Activated CD8-positive, alpha-beta memory T cell treated with anti-CD3 and anti-CD28 coated beads, Interleukin-2, amount 10 ng/mL, durations not matched to agents 7 days and 5 days (primary cell): ENCODE measurements around the gene SHROOM3. TPM values are rescaled to one million over a fixed set of nuclear protein-coding genes. Genes with fewer than 3 reads are reported as not detected.

Experiments used
- ATAC-seq: fragments of 150-1000 bp; cut with Tn5 transposase; one replicate; pipeline ENCODE4 v1.10.0; 2021; ENCODE audit warnings: moderate library complexity
- CTCF ChIA-PET: fragments of 350-600 bp; sonication (Branson Sonifier 250); formaldehyde crosslinking; loops from one replicate; lab custom pipeline; 2021; ENCODE audit warnings: antibody characterized with exemption; lab: Charles Lee
- DNase-seq: peaks from one replicate; pipeline ENCODE4 v3.0.0-alpha.2; 2020
- H3K27ac Mint-ChIP-seq: one replicate; pipeline ENCODE4 v1.8.0; 2021; ENCODE audit warnings: mild to moderate bottlenecking, mixed read lengths
- H3K27me3 Mint-ChIP-seq: one replicate; pipeline ENCODE4 v1.8.0; 2021; ENCODE audit warnings: mixed read lengths
- H3K36me3 Mint-ChIP-seq: one replicate; pipeline ENCODE4 v1.8.0; 2021; ENCODE audit warnings: mild to moderate bottlenecking, mixed read lengths
- H3K4me1 Mint-ChIP-seq: one replicate; pipeline ENCODE4 v1.8.0; 2021; ENCODE audit warnings: mixed read lengths
- H3K4me3 Mint-ChIP-seq: one replicate; pipeline ENCODE4 v1.8.0; 2021; ENCODE audit warnings: mild to moderate bottlenecking, moderate library complexity, mixed read lengths
- H3K9me3 Mint-ChIP-seq: one replicate; pipeline ENCODE4 v1.8.0; 2022; ENCODE audit warnings: low read depth, mixed read lengths
- total RNA-seq, 2 experiments: library from RNA; stranded (reverse); gene quantifications; one replicate each; pipeline ENCODE4 v1.2.3, GENCODE V29; 2021

The SHROOM3 gene
- total RNA-seq, 2 experiments from 2014 or later = 0.09 TPM; not detected in 1

DNA sequence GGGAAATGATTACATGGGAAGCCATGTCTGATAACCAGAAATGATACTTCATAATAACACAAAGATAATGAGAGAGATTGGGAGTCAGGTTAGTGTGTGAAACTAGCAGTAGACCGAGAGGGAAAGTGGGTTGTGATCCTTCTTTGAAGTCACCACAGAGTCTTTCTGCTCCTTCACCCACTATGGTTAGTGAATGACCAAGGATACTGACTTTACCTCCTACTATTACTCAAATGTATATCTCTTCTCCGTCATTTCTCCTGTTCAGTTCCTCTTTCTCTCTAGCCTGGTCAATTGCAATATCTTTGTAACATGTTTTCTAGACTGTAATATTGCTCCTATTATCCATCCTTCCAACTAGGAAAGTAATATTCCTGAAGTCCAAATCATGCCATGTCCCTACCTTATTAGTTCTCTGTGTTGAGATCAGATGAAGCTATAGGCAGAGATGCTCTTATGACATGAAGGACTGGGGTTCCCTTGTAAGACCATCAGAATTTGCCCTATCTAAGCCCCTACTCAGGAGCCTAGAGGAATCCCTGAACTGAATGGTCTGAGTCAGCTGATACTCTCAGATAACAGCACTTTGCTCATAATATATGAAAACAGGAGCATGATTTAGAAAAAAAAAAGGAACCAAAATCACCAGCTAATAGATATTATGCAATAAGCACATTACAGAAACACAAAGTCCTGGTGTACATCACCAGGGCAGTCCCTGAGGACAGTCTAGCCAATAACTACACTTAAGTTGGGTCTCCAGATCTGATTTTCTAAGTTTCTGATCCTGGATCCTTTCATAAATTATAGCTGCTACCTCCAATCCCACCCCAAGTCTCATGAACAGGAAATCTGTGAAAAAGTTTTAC is 81.2 kb downstream of the SHROOM3 start:
- Mint-ChIP-seq H3K4me1 (no peaks in the 10 kb centered on the region), H3K4me3 (no peak overlapping the region), H3K27ac (no peak overlapping the region), H3K9me3 (no peaks in the 10 kb centered on the region), H3K27me3 (peaks cover 22% of the 10 kb centered on the region), H3K36me3 (no peaks in the 10 kb centered on the region)
- ATAC-seq (no peak), DNase-seq (no peak)
- CTCF ChIA-PET = no interaction called here

DNA sequence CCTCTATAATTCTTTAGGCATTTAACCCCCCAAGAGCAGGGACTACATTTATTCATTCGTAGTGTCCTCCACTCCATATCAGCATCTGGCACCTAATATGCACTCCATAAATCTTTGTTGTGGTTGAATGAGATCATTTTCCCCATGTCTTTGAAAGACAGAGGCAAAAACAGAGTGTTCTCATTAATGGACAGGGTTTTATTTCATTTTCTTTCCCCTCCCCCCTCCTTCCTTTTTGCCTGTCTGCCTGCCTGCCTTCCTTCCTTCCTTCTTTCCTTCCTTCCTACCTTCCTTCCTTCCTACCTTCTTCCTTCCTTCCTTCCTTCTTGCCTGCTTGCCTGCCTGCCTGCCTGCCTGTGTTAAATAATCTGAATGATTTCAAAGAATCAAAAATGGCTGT is 83.2 kb downstream of the SHROOM3 start:
- no peaks in the 10 kb centered on the region for H3K9me3 Mint-ChIP-seq
- H3K36me3 Mint-ChIP-seq = no peaks in the 10 kb centered on the region
- no peak overlapping the region for H3K27ac Mint-ChIP-seq
- H3K27me3 Mint-ChIP-seq = peaks cover 19% of the 10 kb centered on the region
- CTCF ChIA-PET = no interaction called here
- H3K4me1 Mint-ChIP-seq = no peaks in the 10 kb centered on the region
- DNase-seq (no peak), ATAC-seq (no peak)
- H3K4me3 Mint-ChIP-seq = no peak overlapping the region

DNA sequence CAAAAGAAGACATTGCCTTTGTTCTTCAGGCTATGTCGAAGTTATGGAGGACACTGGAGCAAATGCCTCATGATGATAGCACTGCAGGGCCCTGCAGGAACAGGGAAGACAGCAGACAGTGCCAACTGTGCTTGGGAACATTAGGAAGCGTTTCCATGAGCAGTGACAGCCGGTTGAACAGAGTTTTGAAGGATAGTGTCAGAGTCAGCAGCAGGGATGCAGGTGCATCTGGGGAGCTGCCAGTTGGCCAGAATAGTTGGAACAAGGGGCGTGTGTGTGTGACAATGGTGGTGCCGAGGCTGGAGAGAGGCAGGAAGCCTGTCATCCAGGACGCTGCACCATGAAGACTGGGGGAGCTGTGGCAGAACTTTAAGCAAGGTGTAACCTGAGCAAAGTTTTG is 88.6 kb downstream of the SHROOM3 start:
- no peaks in the 10 kb centered on the region for H3K4me1 Mint-ChIP-seq
- CTCF ChIA-PET = no interaction called here

DNA sequence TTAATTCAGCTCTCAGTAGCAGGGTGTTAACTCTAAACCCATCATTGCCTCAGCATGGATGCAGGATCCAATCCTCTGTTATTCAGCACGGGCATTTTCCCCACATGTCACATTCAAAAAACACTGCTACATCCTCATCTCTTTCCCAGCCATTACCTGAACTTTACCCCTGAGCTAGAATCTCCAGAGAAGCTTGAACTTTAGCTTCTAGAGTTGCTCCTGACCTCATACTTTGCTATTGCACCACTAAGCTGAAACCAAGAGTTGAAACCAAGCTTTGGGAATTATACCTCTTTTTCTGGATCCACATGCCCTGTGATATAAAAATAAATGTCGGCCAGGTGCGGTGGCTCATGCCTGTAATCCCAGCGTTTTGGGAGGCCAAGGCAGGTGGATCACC is 90.7 kb downstream of the SHROOM3 start:
- H3K27me3 Mint-ChIP-seq = peaks cover 18% of the 10 kb centered on the region
- CTCF ChIA-PET = no interaction called here
- no peaks in the 10 kb centered on the region for H3K36me3 Mint-ChIP-seq
- DNase-seq (no peak), ATAC-seq (no peak)
- no peaks in the 10 kb centered on the region for H3K9me3 Mint-ChIP-seq
- H3K4me1 Mint-ChIP-seq = no peaks in the 10 kb centered on the region
- H3K27ac Mint-ChIP-seq = no peak overlapping the region
- H3K4me3 Mint-ChIP-seq = no peak overlapping the region

More for the DNA sequence above, 88.6 kb downstream of the SHROOM3 start:
- Mint-ChIP-seq H3K9me3 (no peaks in the 10 kb centered on the region), H3K36me3 (no peaks in the 10 kb centered on the region), H3K4me3 (no peak overlapping the region), H3K27ac (no peak overlapping the region), H3K27me3 (peaks cover 16% of the 10 kb centered on the region)
- ATAC-seq = no peak
- no peak for DNase-seq

DNA sequence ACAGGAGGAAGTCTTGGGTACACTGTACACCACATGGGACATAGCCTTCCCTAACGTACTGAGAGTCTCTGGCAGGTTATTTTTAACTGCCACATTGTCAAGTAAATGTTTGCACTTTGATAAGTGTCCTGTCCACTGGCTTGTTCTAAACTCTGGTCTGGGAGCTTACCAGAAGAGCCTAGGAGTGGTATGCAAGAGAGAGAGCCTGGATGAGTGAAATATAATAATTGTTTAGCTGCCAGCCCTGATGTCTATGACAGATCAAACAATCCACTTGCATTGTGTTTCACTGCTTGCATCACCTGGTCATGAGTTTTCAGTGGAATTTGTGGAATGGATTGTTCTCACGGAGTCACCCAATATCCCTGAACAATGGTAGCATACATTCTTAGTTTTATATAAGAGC is 91.6 kb downstream of the SHROOM3 start:
- DNase-seq (no peak), ATAC-seq (no peak)
- CTCF ChIA-PET = no interaction called here
- H3K9me3 Mint-ChIP-seq = no peaks in the 10 kb centered on the region
- H3K27ac Mint-ChIP-seq = no peak overlapping the region
- no peaks in the 10 kb centered on the region for H3K4me1 Mint-ChIP-seq
- H3K27me3 Mint-ChIP-seq = peaks cover 20% of the 10 kb centered on the region
- H3K4me3 Mint-ChIP-seq = no peak overlapping the region
- no peaks in the 10 kb centered on the region for H3K36me3 Mint-ChIP-seq

DNA sequence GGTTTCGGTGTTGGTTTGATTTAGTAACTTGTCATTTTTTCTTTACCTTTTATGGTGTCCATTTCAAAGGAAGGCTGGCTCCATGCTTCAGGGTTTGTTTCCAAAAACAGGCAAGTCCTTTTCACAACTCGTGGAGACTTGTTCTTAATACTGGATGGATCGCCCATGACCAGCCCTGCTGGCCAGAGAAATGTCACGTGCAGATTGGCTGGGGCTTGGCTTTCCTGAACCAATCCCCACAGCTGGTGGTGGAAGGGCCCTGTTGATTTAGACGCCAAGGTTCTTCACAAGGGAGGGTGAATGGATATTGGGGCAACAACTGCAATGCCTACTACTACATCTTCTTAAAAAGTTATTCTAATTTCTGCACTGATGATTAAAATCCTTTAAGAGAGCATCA is 92.6 kb downstream of the SHROOM3 start:
- no peaks in the 10 kb centered on the region for H3K9me3 Mint-ChIP-seq
- CTCF ChIA-PET = no interaction called here

DNA sequence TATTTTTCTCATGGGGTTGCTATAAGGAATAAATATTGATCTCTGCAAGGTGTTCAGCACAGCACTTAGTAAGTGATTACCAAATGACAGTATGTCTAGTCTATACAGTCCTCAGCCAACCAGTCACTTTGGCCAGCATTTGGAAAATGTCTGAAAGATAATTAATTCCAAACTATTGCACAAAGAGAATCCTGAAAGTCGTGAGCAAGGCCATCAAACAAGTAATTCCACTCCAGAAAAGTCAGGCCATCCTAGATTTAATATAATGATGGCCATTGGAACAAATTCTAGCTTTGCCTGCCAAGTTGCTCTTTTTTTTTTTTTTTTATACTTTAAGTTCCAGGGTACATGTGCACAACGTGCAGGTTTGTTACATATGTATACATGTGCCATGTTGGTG is 96.6 kb downstream of the SHROOM3 start:
- CTCF ChIA-PET = no interaction called here
- Mint-ChIP-seq H3K36me3 (no peaks in the 10 kb centered on the region), H3K9me3 (no peaks in the 10 kb centered on the region), H3K4me3 (no peak overlapping the region), H3K27ac (no peak overlapping the region), H3K27me3 (peaks cover 19% of the 10 kb centered on the region), H3K4me1 (no peaks in the 10 kb centered on the region)
- no peak for ATAC-seq
- no peak for DNase-seq

More for the DNA sequence above, 92.6 kb downstream of the SHROOM3 start:
- DNase-seq (no peak), ATAC-seq (no peak)
- Mint-ChIP-seq H3K4me3 (no peak overlapping the region), H3K27me3 (peaks cover 20% of the 10 kb centered on the region), H3K4me1 (no peaks in the 10 kb centered on the region), H3K27ac (no peak overlapping the region), H3K36me3 (no peaks in the 10 kb centered on the region)

DNA sequence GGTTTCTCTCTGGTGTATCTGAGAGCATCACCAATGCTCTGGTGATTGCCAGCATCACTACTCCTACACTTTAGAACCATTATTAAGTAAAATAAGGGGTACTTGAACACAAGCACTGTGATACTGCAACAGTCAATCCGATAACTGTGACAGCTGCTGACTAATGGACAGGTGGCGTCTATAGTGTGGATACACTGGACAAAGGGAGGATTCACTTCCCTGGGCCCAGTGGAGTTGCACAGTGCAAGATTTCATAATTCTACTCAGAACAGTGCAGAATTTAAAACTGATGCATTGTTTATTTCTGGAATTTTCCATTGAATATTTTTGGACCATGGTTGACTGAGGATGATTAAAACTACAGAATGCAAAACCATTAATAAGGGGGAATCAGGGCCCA is 97.8 kb downstream of the SHROOM3 start:
- CTCF ChIA-PET = no interaction called here
- H3K27me3 Mint-ChIP-seq = peaks cover 15% of the 10 kb centered on the region
- no peak for ATAC-seq

DNA sequence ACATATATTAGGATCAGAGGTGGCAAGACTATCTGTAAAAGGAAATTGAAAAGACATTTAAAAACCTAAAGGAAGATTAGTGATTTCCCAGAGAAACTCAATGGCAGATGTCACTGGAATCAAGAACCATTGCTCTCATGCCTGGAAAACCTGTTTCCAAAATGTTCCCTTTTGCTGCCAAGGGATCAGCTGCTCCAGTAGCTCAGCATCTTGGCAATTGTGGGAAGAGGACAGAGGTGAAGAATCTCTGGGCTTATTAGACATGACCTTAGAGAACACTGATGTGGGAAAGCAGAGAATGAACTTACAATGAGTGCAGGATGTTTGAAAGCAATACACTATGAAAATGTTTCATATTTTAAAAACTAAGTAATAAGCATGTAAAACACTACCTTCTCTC is 98.3 kb downstream of the SHROOM3 start:
- no peaks in the 10 kb centered on the region for H3K36me3 Mint-ChIP-seq
- H3K27ac Mint-ChIP-seq = no peak overlapping the region
- no peaks in the 10 kb centered on the region for H3K4me1 Mint-ChIP-seq
- peaks cover 18% of the 10 kb centered on the region for H3K27me3 Mint-ChIP-seq
- no peak overlapping the region for H3K4me3 Mint-ChIP-seq
- ATAC-seq (no peak), DNase-seq (no peak)
- no peaks in the 10 kb centered on the region for H3K9me3 Mint-ChIP-seq
- CTCF ChIA-PET = no interaction called here

More for the DNA sequence above, 97.8 kb downstream of the SHROOM3 start:
- no peaks in the 10 kb centered on the region for H3K36me3 Mint-ChIP-seq
- H3K4me3 Mint-ChIP-seq = no peak overlapping the region
- H3K9me3 Mint-ChIP-seq = no peaks in the 10 kb centered on the region
- no peak for DNase-seq
- H3K27ac Mint-ChIP-seq = no peak overlapping the region
- H3K4me1 Mint-ChIP-seq = no peaks in the 10 kb centered on the region

DNA sequence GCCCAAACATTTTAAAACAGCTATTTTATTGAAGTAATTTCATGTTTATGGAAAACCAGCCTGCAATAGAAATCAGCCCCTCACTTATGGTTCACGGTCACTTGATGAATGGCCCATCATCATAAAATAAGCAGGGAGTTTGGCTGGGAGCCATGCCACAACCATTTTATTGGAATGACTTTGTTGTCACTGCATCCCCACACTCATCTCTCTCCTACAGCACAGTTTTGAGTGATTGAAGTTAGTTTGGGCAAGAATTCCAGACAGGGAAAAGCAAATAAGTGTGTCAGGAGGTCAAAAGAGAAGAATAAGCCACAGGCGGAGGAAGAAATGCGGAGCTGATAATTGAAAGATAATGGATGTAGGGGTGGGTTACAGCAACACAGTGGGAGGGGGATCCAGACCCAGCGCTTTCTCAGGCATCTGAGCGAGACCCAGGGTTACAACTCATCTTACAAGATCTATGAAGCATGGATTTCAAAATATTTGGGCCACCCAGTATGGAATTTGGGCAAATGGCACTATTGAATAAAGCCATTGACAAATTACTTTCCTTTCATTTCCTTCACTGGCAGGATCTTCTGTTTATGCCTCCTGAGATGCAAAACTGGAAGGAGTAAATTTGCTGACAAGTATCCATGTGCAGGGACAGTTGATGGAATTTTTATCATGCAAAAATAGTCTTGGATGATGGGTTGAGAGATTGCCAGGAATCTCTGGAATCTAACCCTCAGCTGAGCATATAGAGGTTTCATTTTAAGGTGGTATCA is 100.8 kb downstream of the SHROOM3 start:
- Mint-ChIP-seq H3K27ac (no peak overlapping the region), H3K27me3 (peaks cover 14% of the 10 kb centered on the region), H3K4me3 (no peak overlapping the region), H3K9me3 (no peaks in the 10 kb centered on the region), H3K4me1 (no peaks in the 10 kb centered on the region), H3K36me3 (no peaks in the 10 kb centered on the region)
- CTCF ChIA-PET = no interaction called here
- DNase-seq = no peak
- ATAC-seq = no peak

DNA sequence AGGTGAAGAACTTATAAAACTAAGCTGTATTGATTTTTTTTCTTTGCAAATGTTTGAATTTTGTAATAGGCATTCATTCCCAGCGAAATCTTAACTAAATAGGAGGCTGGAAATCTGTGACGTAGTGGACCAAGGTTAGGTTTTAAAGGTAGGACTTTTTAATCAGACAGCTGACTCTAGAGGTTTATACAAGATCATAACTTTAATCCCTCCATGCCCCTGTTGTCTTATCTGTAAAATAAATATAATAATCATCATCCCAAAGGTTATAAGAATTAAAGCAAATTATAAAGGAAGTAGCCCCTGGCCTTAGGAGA is 101.3 kb downstream of the SHROOM3 start:
- Mint-ChIP-seq H3K27ac (no peak overlapping the region), H3K4me3 (no peak overlapping the region), H3K4me1 (no peaks in the 10 kb centered on the region), H3K9me3 (no peaks in the 10 kb centered on the region), H3K36me3 (no peaks in the 10 kb centered on the region), H3K27me3 (peaks cover 14% of the 10 kb centered on the region)
- CTCF ChIA-PET = no interaction called here
- DNase-seq (no peak), ATAC-seq (no peak)

DNA sequence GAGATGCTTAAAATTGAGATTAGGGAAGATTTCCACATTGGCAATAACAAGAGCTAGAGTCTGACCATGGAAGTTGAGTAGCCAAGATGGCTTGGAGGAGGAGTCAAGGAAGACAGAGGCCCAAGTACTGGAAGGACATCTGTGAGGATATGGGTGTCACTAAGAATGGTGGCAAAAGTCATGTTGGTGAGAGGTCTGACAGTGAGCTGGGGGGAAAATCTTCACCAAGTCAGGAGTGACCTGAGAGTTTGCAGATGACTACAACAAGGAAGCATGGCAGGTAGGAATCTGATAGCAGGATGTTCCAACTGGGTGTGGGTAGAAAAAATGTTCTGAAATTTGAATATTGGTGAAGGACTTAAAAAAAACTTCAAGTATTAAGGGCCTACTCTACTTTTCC is 103.3 kb downstream of the SHROOM3 start:
- no peak for DNase-seq
- H3K9me3 Mint-ChIP-seq = no peaks in the 10 kb centered on the region
- no peaks in the 10 kb centered on the region for H3K36me3 Mint-ChIP-seq
- H3K27me3 Mint-ChIP-seq = peaks cover 12% of the 10 kb centered on the region
- no peak overlapping the region for H3K27ac Mint-ChIP-seq
- no peaks in the 10 kb centered on the region for H3K4me1 Mint-ChIP-seq
- CTCF ChIA-PET = no interaction called here
- H3K4me3 Mint-ChIP-seq = no peak overlapping the region
- ATAC-seq = no peak

DNA sequence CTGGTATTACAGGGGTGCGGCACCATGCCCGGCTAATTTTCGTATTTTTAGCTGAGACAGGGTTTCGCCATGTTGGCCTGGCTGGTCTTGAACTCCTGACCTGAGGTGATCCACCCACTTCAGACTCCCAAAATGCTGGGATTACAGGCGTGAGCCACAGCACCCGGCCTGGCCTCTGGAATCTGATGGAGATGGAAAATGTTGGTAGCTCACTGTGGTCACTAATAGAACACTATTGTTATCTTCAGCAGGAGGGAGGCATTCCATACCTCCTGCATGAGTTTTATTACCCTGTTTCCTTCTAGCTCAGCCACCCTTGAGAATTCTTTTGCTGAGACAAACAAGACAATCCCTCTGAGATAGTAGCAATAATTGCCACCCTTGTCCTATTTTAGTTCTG is 105.0 kb downstream of the SHROOM3 start:
- peaks cover 4% of the 10 kb centered on the region for H3K4me1 Mint-ChIP-seq
- no peak for DNase-seq
- H3K36me3 Mint-ChIP-seq = no peaks in the 10 kb centered on the region
- no peak overlapping the region for H3K27ac Mint-ChIP-seq
- H3K9me3 Mint-ChIP-seq = no peaks in the 10 kb centered on the region
- CTCF ChIA-PET = no interaction called here
- no peak overlapping the region for H3K4me3 Mint-ChIP-seq
- no peak for ATAC-seq
- H3K27me3 Mint-ChIP-seq = peaks cover 12% of the 10 kb centered on the region

DNA sequence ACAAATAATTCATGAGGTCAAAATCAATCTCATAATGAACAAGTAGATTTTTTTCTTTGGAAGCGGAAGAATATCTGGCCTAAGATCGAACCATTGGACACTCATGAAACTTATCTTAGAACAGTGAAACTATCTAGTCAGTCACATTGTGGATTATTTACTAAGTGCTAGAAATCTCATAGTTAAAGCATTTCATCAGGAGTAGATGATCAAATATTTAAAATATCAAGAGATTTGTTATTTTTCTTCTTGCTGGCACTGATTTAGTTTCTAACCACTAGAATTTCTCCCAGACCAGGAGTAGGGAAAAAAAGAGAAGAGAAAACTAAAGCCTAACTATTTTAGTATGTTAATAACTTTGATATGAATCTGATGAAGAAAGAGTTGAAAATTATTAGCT is 105.5 kb downstream of the SHROOM3 start:
- H3K4me3 Mint-ChIP-seq = no peak overlapping the region
- CTCF ChIA-PET = no interaction called here
- DNase-seq = no peak
- ATAC-seq = no peak
- H3K9me3 Mint-ChIP-seq = no peaks in the 10 kb centered on the region
- no peak overlapping the region for H3K27ac Mint-ChIP-seq
- peaks cover 9% of the 10 kb centered on the region for H3K4me1 Mint-ChIP-seq
- peaks cover 14% of the 10 kb centered on the region for H3K27me3 Mint-ChIP-seq
- no peaks in the 10 kb centered on the region for H3K36me3 Mint-ChIP-seq
